OCI-LY7 (cell line): ENCODE results near the gene PNMA8B. TPM values are rescaled to one million over a fixed set of nuclear protein-coding genes. Genes with fewer than 3 reads are reported as not detected.
A peak's percentile ranks its signal among the peaks of the same experiment; 100 is the strongest.

Experiments used
- BruUV-seq: library from RNA; stranded (reverse); fragments of 400-500 nt; replicated peaks from 2 replicates; lab custom pipeline; 2021; lab: Mats Ljungman, UMichigan
- CTCF ChIA-PET: fragments of 300-600 bp; sonication (Branson Sonifier 250); formaldehyde crosslinking; loops from one replicate; lab custom pipeline; 2022; ENCODE audit warnings: antibody characterized with exemption; ENCODE audit not compliant: unreplicated experiment; lab: Charles Lee
- POLR2A ChIA-PET: fragments of 300-600 bp; sonication (Branson Sonifier 250); formaldehyde crosslinking; loops from one replicate; lab custom pipeline; 2022; ENCODE audit warnings: antibody characterized with exemption; lab: Charles Lee
- DNase-seq: peaks from one replicate; pipeline ENCODE4 v3.0.0-alpha.2; 2015; ENCODE audit warnings: low spot score
- H2AFZ ChIP-seq: fragments of 200-600 bp; sonication (generic), shearing (Covaris generic); 2 replicates; pipeline ENCODE4 v1.6.1; 2014; ENCODE audit warnings: mild to moderate bottlenecking, antibody characterized with exemption, low read length, moderate library complexity
- H3K27ac ChIP-seq: fragments of 200-600 bp; sonication (generic); 2 replicates; pipeline ENCODE4 v1.5.1; 2014; ENCODE audit warnings: mixed run types, low read depth, mild to moderate bottlenecking, moderate library complexity, low read length, inconsistent platforms; ENCODE audit not compliant: poor library complexity, severe bottlenecking
- H3K36me3 ChIP-seq: fragments of 200-600 bp; sonication (generic); 2 replicates; pipeline ENCODE4 v1.6.1; 2014; ENCODE audit warnings: mild to moderate bottlenecking, antibody characterized with exemption, low read length, moderate library complexity, mixed read lengths; ENCODE audit not compliant: insufficient read depth
- H3K4me1 ChIP-seq: fragments of 200-600 bp; sonication (generic); 2 replicates; pipeline ENCODE4 v1.5.1; 2014; ENCODE audit warnings: mild to moderate bottlenecking, low read length; ENCODE audit not compliant: insufficient read depth, poor library complexity, severe bottlenecking
- H3K4me2 ChIP-seq: fragments of 200-600 bp; sonication (generic); 2 replicates; pipeline ENCODE4 v1.6.1; 2014; ENCODE audit warnings: mild to moderate bottlenecking, low read length
- H3K4me3 ChIP-seq: fragments of 200-600 bp; sonication (generic); 2 replicates; pipeline ENCODE4 v1.5.1; 2014; ENCODE audit warnings: mild to moderate bottlenecking, low read depth, low read length; ENCODE audit not compliant: poor library complexity, severe bottlenecking
- H3K79me2 ChIP-seq: fragments of 200-600 bp; sonication (generic); 2 replicates; pipeline ENCODE4 v1.6.1; 2016; ENCODE audit warnings: low read depth, mild to moderate bottlenecking, low read length, moderate library complexity, mixed read lengths; ENCODE audit not compliant: insufficient read depth
- H3K9me2 ChIP-seq: fragments of 200-600 bp; sonication (generic); 2 replicates; pipeline ENCODE4 v1.6.1; 2016; ENCODE audit warnings: mild to moderate bottlenecking, low read length, mixed read lengths; ENCODE audit not compliant: insufficient read depth
- H3K9me3 ChIP-seq: fragments of 200-600 bp; sonication (generic); 2 replicates; pipeline ENCODE4 v1.6.1; 2014; ENCODE audit warnings: mild to moderate bottlenecking, mixed run types, low read length, mixed read lengths
- H4K20me1 ChIP-seq: fragments of 200-600 bp; sonication (generic); 2 replicates; pipeline ENCODE4 v1.6.1; 2014; ENCODE audit warnings: mild to moderate bottlenecking, antibody characterized with exemption, low read length, moderate library complexity, mixed read lengths; ENCODE audit not compliant: insufficient read depth
- EZH2phosphoT487 ChIP-seq: fragments of 200-600 bp; sonication (generic); IDR thresholded peaks from 2 replicates; pipeline ENCODE4 v1.6.1; 2018; ENCODE audit warnings: low read depth, borderline replicate concordance, mild to moderate bottlenecking, mixed run types, antibody characterized with exemption, low read length, moderate library complexity, mixed read lengths
- intact Hi-C: fragments of 100-400 bp; cut with micrococcal nuclease; formaldehyde crosslinking; loops from one replicate; pipeline ENCODE4 v1.10.0; 2022; ENCODE audit not compliant: unreplicated experiment
- total RNA-seq, 2 experiments: library from RNA; depleted of rRNA in 1 of 2; stranded (reverse); fragments of >200 nt in 1 of 2; shearing (Covaris generic) in 1 of 2; gene quantifications; 2 replicates each; pipeline ENCODE4 v1.2.3, GENCODE V29; 2014 to 2022
- TF ChIP-seq, protein P1 (sequence below): fragments of 200-600 bp; sonication (generic); conservative IDR thresholded peaks from 2 replicates; pipeline ENCODE4 v1.5.1; 2014; ENCODE audit warnings: mild to moderate bottlenecking, antibody characterized with exemption, low read length, moderate library complexity, mixed read lengths

Gene PNMA8B
- total RNA-seq, 2 experiments from 2014 or later: 0.40 to 2.0 TPM

- BruUV-seq: no TSS peak
- Histone ChIP-seq H3K9me2 (no peaks in the 10 kb centered on the region), H2AFZ (no peak overlapping the region), H3K4me3 (no peak overlapping the region), H4K20me1 (no peaks in the 10 kb centered on the region), H3K4me2 (no peak overlapping the region), H3K4me1 (peaks cover 33% of the 10 kb centered on the region), H3K27ac (no peak overlapping the region), H3K79me2 (no peaks in the 10 kb centered on the region), H3K9me3 (no peaks in the 10 kb centered on the region), H3K36me3 (no peaks in the 10 kb centered on the region)
- ChIA-PET CTCF (no interaction called here), POLR2A (no interaction called here)
- TF ChIP-seq, protein P1, sequence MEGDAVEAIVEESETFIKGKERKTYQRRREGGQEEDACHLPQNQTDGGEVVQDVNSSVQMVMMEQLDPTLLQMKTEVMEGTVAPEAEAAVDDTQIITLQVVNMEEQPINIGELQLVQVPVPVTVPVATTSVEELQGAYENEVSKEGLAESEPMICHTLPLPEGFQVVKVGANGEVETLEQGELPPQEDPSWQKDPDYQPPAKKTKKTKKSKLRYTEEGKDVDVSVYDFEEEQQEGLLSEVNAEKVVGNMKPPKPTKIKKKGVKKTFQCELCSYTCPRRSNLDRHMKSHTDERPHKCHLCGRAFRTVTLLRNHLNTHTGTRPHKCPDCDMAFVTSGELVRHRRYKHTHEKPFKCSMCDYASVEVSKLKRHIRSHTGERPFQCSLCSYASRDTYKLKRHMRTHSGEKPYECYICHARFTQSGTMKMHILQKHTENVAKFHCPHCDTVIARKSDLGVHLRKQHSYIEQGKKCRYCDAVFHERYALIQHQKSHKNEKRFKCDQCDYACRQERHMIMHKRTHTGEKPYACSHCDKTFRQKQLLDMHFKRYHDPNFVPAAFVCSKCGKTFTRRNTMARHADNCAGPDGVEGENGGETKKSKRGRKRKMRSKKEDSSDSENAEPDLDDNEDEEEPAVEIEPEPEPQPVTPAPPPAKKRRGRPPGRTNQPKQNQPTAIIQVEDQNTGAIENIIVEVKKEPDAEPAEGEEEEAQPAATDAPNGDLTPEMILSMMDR: no peak
- TF ChIP-seq EZH2phosphoT487: no peak
- intact Hi-C loops: no loop called here
- DNase-seq: no peak
These were observed 13.7 kb downstream of the PNMA8B start for GRCh38 chr19:46481947-46482346.

GRCh38 chr19:46481223-46481848, 14.3 kb downstream of the PNMA8B start:
- intact Hi-C loops: no loop called here

More at GRCh38 chr19:46481223-46481848, 14.3 kb downstream of the PNMA8B start:
- Histone ChIP-seq H3K79me2 (no peaks in the 10 kb centered on the region), H2AFZ (peak overlapping the region; percentile 40; the same call in 1 of the 2 replicates), H3K9me2 (no peaks in the 10 kb centered on the region), H3K9me3 (no peaks in the 10 kb centered on the region), H3K4me3 (no peak overlapping the region), H4K20me1 (no peaks in the 10 kb centered on the region), H3K27ac (no peak overlapping the region), H3K4me2 (no peak overlapping the region), H3K4me1 (peaks cover 28% of the 10 kb centered on the region), H3K36me3 (no peaks in the 10 kb centered on the region)
- no TSS peak for BruUV-seq
- no peak for TF ChIP-seq EZH2phosphoT487
- TF ChIP-seq, protein P1: no peak
- POLR2A ChIA-PET: interaction anchor here (0.7 kb wide), 1 partner anchor 40 kb away, joined by 4 read pairs; no protein-coding TSS in a partner anchor
- no peak for DNase-seq
- CTCF ChIA-PET: no interaction called here
